Heart left ventricle (tissue), 13 donors: ENCODE data around the gene RAB39B.

Experiments used
- POLR2A ChIP-seq, 2 donors: fragments of 450-650 bp; IDR thresholded peaks; one replicate each; pipeline ENCODE4 v1.6.1; 2017; ENCODE audit warnings: antibody characterized with exemption in 2 of 2, mild to moderate bottlenecking in 2 of 2, moderate library complexity in 2 of 2
- TF ChIP-seq, protein P1 (sequence below), 12 donors: fragments of 200-600 bp; sonication (generic) in 4 of 12; IDR thresholded peaks; one replicate each; pipeline versions ENCODE4 v1.5.0 to v1.8.0; 2018 to 2022; ENCODE audit warnings: antibody characterized with exemption in 12 of 12, mild to moderate bottlenecking in 5 of 12
- donor health status: ischemic (EF 13 %, LVEDD 7.1; RV severe dilation, severe dysfunction).
- donor health status: DM: no; HTN: yes; CAD: no.
- donor health status: DM: no; HTN: no; CAD: no.
- donor health status: ischemic (EF 25% LVEDD 6.9; RV normal size, moderate dysfunction).
- donor health status: ischemic (EF 25% LVEDD 5.7; RV mildly dilated, moderate dysfunction).
- donor health status: ischemic (EF 35%, LVEDD 5.7; RV mildly dilated, moderate dysfunction).
- donor health status: nonischemic (EF 11% LVEDD 7.7; RV severe dilation, severe dysfunction).
- donor health status: DM: yes; HTN: yes; CAD: no.
- donor health status: PGD.
- donor health status: ischemic (EF 29% LVEDD 5.4; RV normal size, mild dysfunction).
- donor health status: nonischemic (EF 23%, LVEDD 6.1; RV moderate dilation, normal function).

GRCh38 chrX:155259752-155260151 lies 4.5 kb downstream of the RAB39B start:
- no peak for TF ChIP-seq POLR2A (IDR thresholded peaks at IDR 0.05)
- TF ChIP-seq, protein P1, sequence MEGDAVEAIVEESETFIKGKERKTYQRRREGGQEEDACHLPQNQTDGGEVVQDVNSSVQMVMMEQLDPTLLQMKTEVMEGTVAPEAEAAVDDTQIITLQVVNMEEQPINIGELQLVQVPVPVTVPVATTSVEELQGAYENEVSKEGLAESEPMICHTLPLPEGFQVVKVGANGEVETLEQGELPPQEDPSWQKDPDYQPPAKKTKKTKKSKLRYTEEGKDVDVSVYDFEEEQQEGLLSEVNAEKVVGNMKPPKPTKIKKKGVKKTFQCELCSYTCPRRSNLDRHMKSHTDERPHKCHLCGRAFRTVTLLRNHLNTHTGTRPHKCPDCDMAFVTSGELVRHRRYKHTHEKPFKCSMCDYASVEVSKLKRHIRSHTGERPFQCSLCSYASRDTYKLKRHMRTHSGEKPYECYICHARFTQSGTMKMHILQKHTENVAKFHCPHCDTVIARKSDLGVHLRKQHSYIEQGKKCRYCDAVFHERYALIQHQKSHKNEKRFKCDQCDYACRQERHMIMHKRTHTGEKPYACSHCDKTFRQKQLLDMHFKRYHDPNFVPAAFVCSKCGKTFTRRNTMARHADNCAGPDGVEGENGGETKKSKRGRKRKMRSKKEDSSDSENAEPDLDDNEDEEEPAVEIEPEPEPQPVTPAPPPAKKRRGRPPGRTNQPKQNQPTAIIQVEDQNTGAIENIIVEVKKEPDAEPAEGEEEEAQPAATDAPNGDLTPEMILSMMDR (IDR thresholded peaks at IDR 0.05): no peak
